Adipose tissue (tissue), 3 donors: ENCODE data around the gene REM2. TPM values are rescaled to one million over a fixed set of nuclear protein-coding genes. Genes with fewer than 3 reads are reported as not detected.

Source experiments
- H3K27ac ChIP-seq: one replicate; pipeline ENCODE4 v1.5.1; 2013; ENCODE audit warnings: low read depth, low read length
- WGBS, 3 donors: extraction: QIAGEN DNeasy Blood & Tissue Kit; methylation state at CpG; one replicate each; pipeline ENCODE4 v1.1.7; 2013; 5-methylcytosine and 5-hydroxymethylcytosine counted together
- polyA plus RNA-seq, 3 donors: library from polyadenylated mRNA; stranded (reverse); fragments of 200-250 nt; gene quantifications; one replicate each; pipeline ENCODE4 v1.2.3, GENCODE V29; 2013
- donor health status: healthy with polysubstance abuse.
- donor health status: Bipolar disorder and iron deficiency.
- donor health status: healthy.

REM2 gene
- under 1 TPM in 2 of 3 donors, not detected in 1; 0.22 to 0.51 TPM for polyA plus RNA-seq

GRCh38 chr14:22883173-22883976 is at the start of gene REM2:
TSS of gene REM2 (plus strand) at chr14:22883222. CDS start at chr14:22883288, 66 bp downstream.
- no peak within 1 kb of the TSS for H3K27ac ChIP-seq
- 18 to 49% (median 36%) methylated on average over 15 of the region's 15 CpGs for WGBS, 3 donors

DNA sequence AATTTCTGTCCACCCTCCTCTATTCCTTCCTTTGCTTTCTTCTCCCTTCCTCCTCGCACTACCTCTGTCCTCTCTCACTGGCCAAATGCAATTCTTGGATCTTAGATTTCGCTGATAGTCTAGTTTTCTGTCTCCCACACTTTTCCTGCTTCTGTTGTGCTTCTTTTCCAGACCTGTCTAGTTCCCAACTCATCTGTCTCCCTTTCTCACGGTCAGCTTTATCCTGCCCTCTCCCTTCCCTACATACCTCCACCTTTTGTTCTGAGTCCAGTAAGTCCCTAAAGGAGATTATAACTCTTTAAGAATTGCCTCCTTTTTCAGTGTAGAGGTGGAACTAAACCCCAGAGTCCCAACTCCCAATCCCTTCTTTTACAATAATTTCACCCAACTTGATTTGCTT is 47.5 kb upstream of the REM2 start:
- 71 to 83% (median 80%) methylated on average over 3 of the region's 3 CpGs for WGBS, 3 donors
- H3K27ac ChIP-seq = no peak overlapping the region

- WGBS, 3 donors = 2 to 4% (median 3%) methylated on average over 45 to 46 of the region's 46 CpGs
These were observed 46.5 kb upstream of the REM2 start, which contains the start of gene MMP14 for GRCh38 chr14:22836301-22837113. TSS of gene MMP14 (plus strand) at chr14:22836585. CDS start at chr14:22836818, 233 bp downstream.

DNA sequence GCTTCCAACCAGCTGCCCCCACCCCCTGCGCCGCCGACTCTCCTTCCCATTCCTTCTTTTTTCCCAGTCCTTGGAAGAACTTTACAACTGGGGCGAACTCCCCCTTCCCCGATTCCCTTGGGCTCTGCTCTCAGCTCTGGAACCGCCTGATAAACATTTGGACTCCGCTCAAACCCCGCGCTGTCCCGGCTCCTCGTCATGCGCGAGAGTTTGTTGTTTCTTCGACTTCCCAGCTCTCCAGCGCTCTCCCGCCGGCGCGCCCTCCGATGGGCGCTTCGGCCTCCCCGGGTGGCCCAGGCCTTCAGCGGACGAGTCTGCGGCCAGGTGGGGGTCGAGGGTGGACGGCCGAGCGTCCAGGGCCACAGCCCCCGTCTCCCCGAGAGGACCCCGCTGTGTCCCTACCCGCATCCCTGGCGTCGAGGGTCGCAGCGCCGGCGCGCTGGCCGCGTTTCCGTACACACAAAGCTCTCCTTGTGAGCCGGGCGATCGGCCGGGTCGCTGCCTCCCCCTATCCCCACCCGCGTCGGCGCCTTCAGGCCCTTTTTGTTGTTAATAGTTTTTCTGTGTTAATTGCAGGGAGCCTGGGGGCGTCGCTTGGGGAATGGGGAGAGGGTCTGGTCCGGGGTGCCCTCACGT is 45.8 kb upstream of the REM2 start:
- H3K27ac ChIP-seq = peak overlapping the region; percentile 21
- WGBS, 3 donors = 1 to 2% (median 2%) methylated on average over 55 to 57 of the region's 57 CpGs

More at GRCh38 chr14:22836301-22837113, 46.5 kb upstream of the REM2 start, which contains the start of gene MMP14:
- H3K27ac ChIP-seq = peak within 1 kb of the TSS; percentile 63

GRCh38 chr14:22837750-22838538 is 45.1 kb upstream of the REM2 start:
- WGBS, 3 donors = 28 to 40% (median 30%) methylated on average over 22 to 25 of the region's 25 CpGs
- peak overlapping the region; percentile 21 for H3K27ac ChIP-seq

DNA sequence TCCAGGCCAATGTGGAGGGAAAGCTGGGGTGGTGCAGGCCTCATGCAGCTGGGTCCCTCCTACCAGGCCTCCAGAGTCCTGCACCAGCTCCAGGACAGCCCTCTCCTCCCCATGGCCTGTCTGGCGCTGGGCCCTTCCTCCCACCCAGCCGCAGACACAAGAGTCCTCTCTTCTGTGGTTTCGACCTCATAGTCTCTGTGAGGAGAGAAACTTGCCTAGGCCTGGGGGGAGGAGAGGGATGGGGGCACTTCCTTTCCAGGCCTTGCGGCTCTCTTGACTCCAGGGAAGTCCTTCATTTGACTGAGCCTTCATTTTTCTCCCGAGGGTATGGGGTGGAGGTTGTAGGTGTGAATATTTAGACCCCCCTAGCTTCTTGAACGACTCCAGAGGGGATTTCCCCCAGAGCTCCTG is 44.4 kb upstream of the REM2 start:
- H3K27ac ChIP-seq = no peak overlapping the region
- 16 to 74% (median 21%) methylated on average over 6 of the region's 6 CpGs for WGBS, 3 donors

- WGBS, 3 donors = 49 to 63% (median 56%) methylated on average over 6 of the region's 6 CpGs
- H3K27ac ChIP-seq = no peak overlapping the region
These were observed 43.8 kb upstream of the REM2 start for GRCh38 chr14:22839159-22839779.

GRCh38 chr14:22841311-22841710 is 41.7 kb upstream of the REM2 start:
- WGBS, 3 donors = 91 to 96% (median 95%) methylated on average over 9 of the region's 9 CpGs
- H3K27ac ChIP-seq = no peak overlapping the region

GRCh38 chr14:22841769-22842168 is 41.3 kb upstream of the REM2 start:
- WGBS, 3 donors = 92 to 94% (median 92%) methylated on average over 8 of the region's 8 CpGs
- no peak overlapping the region for H3K27ac ChIP-seq

- WGBS, 3 donors = 85 to 93% (median 86%) methylated on average over 28 of the region's 28 CpGs
- H3K27ac ChIP-seq = no peak overlapping the region
These were observed 40.6 kb upstream of the REM2 start for GRCh38 chr14:22842211-22843122.

GRCh38 chr14:22843123-22843925 is 39.7 kb upstream of the REM2 start:
- no peak overlapping the region for H3K27ac ChIP-seq
- WGBS, 3 donors = 82 to 91% (median 84%) methylated on average over 20 to 21 of the region's 21 CpGs

DNA sequence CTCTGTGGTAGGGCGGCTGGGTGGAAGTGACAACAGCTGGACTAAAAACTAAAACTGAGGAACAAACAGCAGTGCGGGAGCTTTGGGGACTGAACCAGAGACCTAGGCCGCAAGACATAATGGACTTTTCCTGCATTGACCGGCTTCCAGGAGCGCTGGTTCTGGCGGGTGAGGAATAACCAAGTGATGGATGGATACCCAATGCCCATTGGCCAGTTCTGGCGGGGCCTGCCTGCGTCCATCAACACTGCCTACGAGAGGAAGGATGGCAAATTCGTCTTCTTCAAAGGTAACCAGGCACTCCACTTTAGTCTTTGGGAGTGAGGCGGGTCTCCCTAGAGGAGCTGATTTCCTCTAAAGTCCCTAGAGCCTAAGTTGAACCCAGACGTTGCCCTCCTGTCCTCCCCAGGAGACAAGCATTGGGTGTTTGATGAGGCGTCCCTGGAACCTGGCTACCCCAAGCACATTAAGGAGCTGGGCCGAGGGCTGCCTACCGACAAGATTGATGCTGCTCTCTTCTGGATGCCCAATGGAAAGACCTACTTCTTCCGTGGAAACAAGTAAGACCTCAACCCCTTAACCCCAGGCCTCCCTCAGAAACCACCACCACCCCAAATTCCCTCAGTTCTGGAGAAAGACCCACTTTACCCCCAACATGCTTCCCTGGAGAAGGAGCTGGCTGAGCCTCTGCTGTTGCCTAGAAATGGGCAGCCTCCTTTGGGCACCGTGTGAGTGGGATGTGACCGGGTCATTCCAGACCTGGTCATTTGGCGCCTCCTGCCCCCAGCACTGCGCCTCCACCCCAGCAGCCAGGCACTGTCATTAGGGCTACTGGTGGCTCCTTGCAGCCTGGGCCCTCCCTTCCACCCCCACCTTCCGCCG is 38.6 kb upstream of the REM2 start:
- 89 to 92% (median 92%) methylated on average over 22 of the region's 22 CpGs for WGBS, 3 donors
- H3K27ac ChIP-seq = no peak overlapping the region

DNA sequence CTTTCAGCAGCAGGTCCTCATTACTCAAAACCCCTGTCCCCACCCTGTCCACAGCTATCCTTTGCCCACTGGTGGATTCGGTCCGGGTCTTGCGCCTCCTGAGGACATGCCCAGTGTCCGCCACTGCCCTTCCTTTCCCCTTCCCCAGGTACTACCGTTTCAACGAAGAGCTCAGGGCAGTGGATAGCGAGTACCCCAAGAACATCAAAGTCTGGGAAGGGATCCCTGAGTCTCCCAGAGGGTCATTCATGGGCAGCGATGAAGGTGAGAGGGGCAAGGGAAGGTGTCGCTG is 38.0 kb upstream of the REM2 start:
- WGBS, 3 donors = 86 to 89% (median 86%) methylated on average over 9 of the region's 9 CpGs

GRCh38 chr14:22845821-22846625 is 37.0 kb upstream of the REM2 start:
- no peak overlapping the region for H3K27ac ChIP-seq
- 76 to 90% (median 86%) methylated on average over 25 to 26 of the region's 26 CpGs for WGBS, 3 donors

More for the DNA sequence above, 38.0 kb upstream of the REM2 start:
- no peak overlapping the region for H3K27ac ChIP-seq
